Memory B cell (primary cell): ENCODE data around the gene ZNF491.
"Not testable (repeated sequence)": the region's sequence is repeated elsewhere in the genome, so short reads cannot be mapped to it uniquely, and the experiment has no call there.

Source experiments
- ATAC-seq: fragments of 150-1000 bp; cut with Tn5 transposase; 2 replicates; pipeline ENCODE4 v1.10.0; 2021; ENCODE audit warnings: low read depth, mild to moderate bottlenecking, moderate library complexity
- DNase-seq, 2 donors: peaks; one replicate each; pipeline ENCODE4 v3.0.0; 2022; ENCODE audit warnings: low spot score in 2 of 2
- H3K27ac Mint-ChIP-seq: one replicate; pipeline ENCODE4 v1.8.0; 2022; ENCODE audit warnings: mild to moderate bottlenecking, moderate library complexity, mixed read lengths
- H3K27me3 Mint-ChIP-seq: one replicate; pipeline ENCODE4 v1.8.0; 2022; ENCODE audit warnings: mixed read lengths
- H3K36me3 Mint-ChIP-seq: one replicate; pipeline ENCODE4 v1.8.0; 2022; ENCODE audit warnings: mild to moderate bottlenecking, mixed read lengths
- H3K4me1 Mint-ChIP-seq: one replicate; pipeline ENCODE4 v1.8.0; 2022; ENCODE audit warnings: mixed read lengths
- H3K4me3 Mint-ChIP-seq: one replicate; pipeline ENCODE4 v1.8.0; 2022; ENCODE audit warnings: mild to moderate bottlenecking, moderate library complexity, mixed read lengths
- H3K9me3 Mint-ChIP-seq: one replicate; pipeline ENCODE4 v1.8.0; 2022; ENCODE audit warnings: mixed read lengths

The ZNF491 gene

DNA sequence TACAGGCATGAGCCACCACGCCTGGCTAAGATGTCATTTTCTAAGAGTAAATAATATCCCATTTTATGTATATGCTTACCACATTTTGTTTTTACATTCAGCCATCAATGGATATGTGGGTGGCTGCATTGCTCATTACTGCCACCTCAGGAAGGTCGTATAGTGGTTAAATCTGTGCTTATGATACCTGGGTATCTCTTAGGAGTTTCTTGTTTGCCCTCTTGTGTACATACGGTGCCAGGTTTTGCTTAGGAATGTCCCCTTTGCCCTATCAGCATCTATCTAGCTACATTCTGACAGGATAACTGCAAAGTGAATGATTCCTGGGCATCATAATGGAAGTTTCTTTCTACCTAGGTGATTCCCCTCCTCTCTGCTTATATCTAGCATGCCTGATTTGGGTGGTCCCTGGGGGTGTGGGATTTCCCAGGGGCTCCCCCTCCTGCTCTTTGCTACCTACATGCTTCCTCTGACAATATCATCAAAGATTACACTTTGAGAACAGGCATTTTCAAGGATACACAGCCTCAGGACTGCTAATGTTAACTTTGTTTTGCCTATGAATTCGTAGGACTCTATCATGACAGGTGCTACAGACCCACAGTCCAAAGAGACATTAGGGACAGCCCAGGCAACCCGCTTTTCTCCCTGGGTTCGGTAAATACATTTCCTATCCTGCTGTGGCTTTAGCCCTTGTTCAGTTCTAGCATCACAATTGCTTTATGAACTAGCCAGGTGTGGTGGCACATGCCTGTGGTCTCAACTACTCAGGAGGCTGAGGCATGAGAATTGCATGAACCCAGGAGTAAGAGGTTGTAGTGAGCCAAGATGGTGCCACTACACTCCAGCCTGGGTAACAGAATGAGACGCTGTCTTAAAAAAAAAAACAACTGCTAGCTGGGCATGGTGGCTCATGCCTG is 30.9 kb downstream of the ZNF491 start:
- peaks cover 12% of the 10 kb centered on the region for H3K9me3 Mint-ChIP-seq
- ATAC-seq = not testable (repeated sequence)

DNA sequence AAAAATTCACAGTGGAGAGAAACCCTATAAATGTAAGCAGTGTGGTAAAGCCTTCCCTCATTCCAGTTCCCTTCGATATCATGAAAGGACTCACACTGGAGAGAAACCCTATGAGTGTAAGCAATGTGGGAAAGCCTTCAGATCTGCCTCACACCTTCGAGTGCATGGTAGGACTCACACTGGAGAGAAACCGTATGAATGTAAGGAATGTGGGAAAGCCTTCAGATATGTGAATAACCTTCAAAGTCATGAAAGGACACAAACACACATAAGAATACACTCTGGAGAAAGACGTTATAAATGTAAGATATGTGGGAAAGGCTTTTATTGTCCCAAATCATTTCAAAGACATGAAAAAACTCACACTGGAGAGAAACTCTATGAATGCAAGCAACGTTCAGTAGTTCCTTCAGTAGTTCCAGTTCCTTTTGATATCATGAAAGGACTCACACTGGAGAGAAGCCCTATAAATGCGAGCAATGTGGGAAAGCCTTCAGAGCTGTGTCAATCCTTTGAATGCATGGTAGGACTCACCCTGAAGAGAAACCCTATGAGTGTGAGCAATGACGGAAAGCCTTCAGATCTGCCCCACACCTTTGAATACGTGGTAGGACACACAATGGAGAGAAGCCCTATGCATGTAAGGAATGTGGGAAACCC is 34.1 kb downstream of the ZNF491 start:
- Mint-ChIP-seq H3K4me1 (no peaks in the 10 kb centered on the region), H3K27me3 (no peaks in the 10 kb centered on the region)

More for the DNA sequence above, 30.9 kb downstream of the ZNF491 start:
- H3K36me3 Mint-ChIP-seq = peaks cover 41% of the 10 kb centered on the region
- not testable (repeated sequence) for DNase-seq, H3K4me1 Mint-ChIP-seq, H3K27me3 Mint-ChIP-seq, H3K27ac Mint-ChIP-seq, H3K4me3 Mint-ChIP-seq

DNA sequence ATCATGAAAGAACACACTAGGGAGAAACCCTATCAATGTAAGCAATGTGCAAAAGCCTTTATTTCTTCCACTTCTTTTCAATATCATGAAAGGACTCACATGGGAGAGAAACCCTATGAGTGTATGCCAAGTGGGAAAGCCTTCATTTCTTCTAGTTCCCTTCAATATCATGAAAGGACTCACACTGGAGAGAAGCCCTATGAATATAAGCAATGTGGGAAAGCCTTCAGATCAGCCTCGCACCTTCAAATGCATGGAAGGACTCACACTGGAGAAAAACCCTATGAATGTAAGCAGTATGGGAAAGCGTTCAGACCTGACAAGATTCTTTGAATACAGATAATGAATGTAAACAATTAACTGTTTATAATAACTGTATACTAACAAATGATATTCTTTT is 35.2 kb downstream of the ZNF491 start:
- Mint-ChIP-seq H3K27me3 (no peaks in the 10 kb centered on the region), H3K36me3 (peaks cover 41% of the 10 kb centered on the region), H3K27ac (no peak overlapping the region), H3K4me1 (no peaks in the 10 kb centered on the region), H3K9me3 (peaks cover 12% of the 10 kb centered on the region), H3K4me3 (no peak overlapping the region)
- ATAC-seq (no peak), DNase-seq (no peak)

More for the DNA sequence above, 34.1 kb downstream of the ZNF491 start:
- H3K9me3 Mint-ChIP-seq = peaks cover 12% of the 10 kb centered on the region
- no peak overlapping the region for H3K27ac Mint-ChIP-seq
- DNase-seq (no peak), ATAC-seq (no peak)
- H3K36me3 Mint-ChIP-seq = peaks cover 42% of the 10 kb centered on the region
- H3K4me3 Mint-ChIP-seq = no peak overlapping the region

DNA sequence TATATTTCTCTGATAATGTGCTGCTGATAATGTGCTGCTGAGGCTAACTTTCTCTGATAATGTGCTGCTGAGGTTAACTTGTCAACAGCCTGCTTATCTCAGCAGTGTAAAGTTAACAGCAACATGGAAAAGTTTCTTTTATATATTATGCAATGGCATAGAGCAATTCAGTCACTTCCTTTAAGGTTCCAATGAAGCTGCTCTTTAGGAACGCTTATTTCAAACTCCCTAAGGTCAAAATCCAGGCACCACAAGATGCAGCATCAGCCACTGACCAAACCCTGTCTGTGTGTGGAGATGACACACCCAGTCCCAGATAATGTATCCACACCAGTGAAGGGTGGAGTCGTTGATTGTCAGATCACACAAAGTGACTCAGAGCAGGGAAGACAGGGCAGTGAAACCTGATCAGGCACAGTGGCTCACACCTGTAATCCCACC is 37.3 kb downstream of the ZNF491 start:
- DNase-seq, ATAC-seq, H3K4me3 Mint-ChIP-seq, H3K27me3 Mint-ChIP-seq, H3K27ac Mint-ChIP-seq, H3K4me1 Mint-ChIP-seq: not testable (repeated sequence)
- peaks cover 10% of the 10 kb centered on the region for H3K9me3 Mint-ChIP-seq
- H3K36me3 Mint-ChIP-seq = peaks cover 32% of the 10 kb centered on the region

DNA sequence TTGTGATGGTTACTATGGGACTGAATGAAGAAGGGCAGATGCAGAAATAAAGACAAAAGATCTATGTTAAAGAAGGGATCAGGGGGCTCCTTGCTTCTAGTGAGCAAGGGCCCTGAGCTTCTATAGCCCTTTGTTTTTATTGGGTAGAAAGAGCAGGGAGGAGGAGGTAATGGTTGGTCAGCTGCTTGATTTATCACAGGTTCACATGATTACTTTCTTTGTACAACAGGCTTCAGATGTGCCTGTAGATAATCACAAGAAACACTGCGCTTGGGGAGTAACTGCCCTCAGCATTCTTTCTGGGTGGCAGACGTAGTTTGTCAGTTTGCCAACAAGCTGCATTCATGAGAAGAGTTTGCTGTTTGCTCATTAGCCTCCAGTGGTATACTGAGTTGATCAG is 45.4 kb downstream of the ZNF491 start:
- no peaks in the 10 kb centered on the region for H3K36me3 Mint-ChIP-seq
- H3K4me3 Mint-ChIP-seq = no peak overlapping the region
- peaks cover 3% of the 10 kb centered on the region for H3K4me1 Mint-ChIP-seq
- ATAC-seq (no peak), DNase-seq (no peak)
- no peaks in the 10 kb centered on the region for H3K27me3 Mint-ChIP-seq
- H3K9me3 Mint-ChIP-seq = no peaks in the 10 kb centered on the region
- H3K27ac Mint-ChIP-seq = no peak overlapping the region

DNA sequence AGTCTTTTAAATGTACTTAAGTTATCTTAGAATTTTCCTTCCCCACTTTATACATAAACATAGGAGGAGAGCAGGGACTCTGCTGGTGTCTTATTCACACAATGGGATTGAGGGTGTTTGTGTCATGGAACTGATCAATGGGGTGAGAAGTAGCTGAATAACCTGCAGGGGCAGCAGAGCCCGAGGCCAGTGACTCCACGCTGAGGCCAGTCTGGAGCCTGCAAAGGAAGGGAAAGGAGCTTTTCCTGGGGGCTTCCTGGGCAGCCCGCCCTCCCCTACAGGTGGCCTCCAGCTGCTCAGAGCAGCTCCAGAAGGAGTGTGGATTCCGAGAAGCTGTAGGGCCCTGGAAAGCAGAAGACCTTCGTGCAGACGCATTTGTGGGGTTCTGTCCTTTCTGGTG is 49.3 kb downstream of the ZNF491 start:
- H3K27me3 Mint-ChIP-seq, DNase-seq, H3K36me3 Mint-ChIP-seq, ATAC-seq, H3K4me3 Mint-ChIP-seq, H3K9me3 Mint-ChIP-seq: not testable (repeated sequence)
- Mint-ChIP-seq H3K4me1 (peaks cover 17% of the 10 kb centered on the region), H3K27ac (peak overlapping the region; percentile 90)

DNA sequence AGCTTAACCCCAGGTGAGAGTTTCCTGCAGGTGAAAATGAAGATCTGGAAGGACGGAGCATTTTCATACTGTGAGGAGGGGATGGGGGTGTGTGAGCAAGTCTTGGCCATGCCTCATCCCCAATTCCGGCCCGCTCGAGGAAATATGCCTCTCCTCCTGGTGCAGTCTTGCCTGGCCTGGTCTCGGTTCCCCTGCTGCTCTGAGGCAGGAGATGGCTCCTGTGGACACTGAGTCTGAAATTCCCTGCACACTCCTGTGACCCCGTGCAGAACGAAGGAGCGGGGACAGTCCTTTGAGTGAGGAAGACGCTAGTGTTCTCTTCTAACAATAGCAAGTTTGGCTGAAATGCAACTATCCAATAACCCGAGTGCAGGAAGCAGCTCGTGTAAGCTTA is 49.9 kb downstream of the ZNF491 start:
- no peak for ATAC-seq

DNA sequence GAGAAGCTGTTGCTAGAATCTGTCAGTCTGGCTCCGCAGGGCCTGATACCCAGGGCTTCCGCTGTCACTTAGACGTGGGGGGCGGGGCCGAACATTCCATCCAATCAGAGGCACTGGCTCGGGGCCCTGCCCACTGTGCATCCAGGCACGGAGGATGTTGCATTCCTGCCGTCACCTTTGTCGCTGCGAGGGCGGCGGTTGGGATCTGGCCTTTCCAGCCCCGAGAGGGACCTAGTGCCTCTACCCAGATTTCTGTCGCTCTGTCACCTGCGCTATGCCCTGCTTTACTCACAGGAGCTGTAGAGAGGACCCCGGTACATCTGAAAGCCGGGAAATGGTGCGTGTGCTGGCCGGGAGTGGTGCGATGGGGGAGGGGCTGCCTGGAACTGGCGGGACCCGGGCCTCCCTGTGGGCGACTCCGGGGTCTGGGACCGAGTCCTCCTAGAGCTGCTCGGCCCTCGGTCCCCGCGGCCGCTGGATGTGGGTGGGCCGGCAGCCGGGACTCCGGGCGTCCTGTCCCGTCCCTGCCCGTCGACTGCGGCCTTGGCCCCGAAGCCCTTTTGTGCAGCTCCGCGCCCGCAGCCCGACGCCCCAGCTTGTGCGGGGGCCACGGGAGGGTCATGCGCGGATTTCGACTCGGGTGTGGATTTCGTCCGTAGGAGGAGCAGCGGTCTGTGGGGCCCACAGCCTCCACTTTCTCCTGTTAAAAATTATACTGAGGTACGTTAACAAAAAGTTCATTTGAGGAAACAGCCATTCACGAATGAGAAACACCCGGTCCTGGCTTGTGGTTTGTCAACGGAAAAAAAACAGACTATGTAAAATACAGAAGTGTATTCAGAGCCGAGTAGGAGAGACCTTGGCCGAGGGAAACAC is 50.5 kb downstream of the ZNF491 start, which contains the start of gene ZNF439:
Gene ZNF439, plus strand, starts transcription at position 133 of the 876 bp plus-strand sequence. Its CDS starts 142 bp downstream, at position 275.
- Mint-ChIP-seq H3K9me3 (no peaks in the 10 kb centered on the region), H3K4me3 (peak within 1 kb of the TSS; percentile 99), H3K27me3 (no peaks in the 10 kb centered on the region), H3K27ac (peak within 1 kb of the TSS; percentile 90), H3K36me3 (peaks cover 11% of the 10 kb centered on the region), H3K4me1 (peaks cover 17% of the 10 kb centered on the region)
- DNase-seq = peak; percentile 84 to 86
- peak; percentile 97 for ATAC-seq

More for the DNA sequence above, 49.9 kb downstream of the ZNF491 start:
- Mint-ChIP-seq H3K4me3 (peak overlapping the region; percentile 99), H3K36me3 (peaks cover 11% of the 10 kb centered on the region), H3K4me1 (peaks cover 17% of the 10 kb centered on the region), H3K27me3 (no peaks in the 10 kb centered on the region), H3K27ac (peak overlapping the region; percentile 90), H3K9me3 (no peaks in the 10 kb centered on the region)
- no peak for DNase-seq

DNA sequence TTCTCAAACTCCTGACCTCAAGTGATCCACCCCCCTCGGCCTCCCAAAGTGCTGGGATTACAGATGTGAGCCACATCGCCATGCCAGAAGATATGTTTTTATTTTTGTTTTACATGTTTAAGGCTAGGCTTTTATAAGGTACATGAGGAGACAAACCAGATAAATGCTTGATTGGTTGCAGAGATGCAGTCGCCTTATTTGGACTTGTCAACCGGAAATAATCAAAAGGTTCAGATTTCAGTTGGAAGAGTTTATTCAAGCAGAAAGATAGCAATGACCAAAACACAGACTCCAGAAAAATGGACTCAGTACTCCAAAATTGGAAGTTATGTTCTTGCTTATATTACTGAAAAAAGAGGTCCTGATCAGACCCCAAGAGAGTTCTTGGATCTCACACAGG is 52.0 kb downstream of the ZNF491 start:
- H3K4me3 Mint-ChIP-seq, H3K9me3 Mint-ChIP-seq, H3K27ac Mint-ChIP-seq, ATAC-seq, H3K27me3 Mint-ChIP-seq, DNase-seq: not testable (repeated sequence)
- peaks cover 18% of the 10 kb centered on the region for H3K36me3 Mint-ChIP-seq
- peaks cover 18% of the 10 kb centered on the region for H3K4me1 Mint-ChIP-seq

DNA sequence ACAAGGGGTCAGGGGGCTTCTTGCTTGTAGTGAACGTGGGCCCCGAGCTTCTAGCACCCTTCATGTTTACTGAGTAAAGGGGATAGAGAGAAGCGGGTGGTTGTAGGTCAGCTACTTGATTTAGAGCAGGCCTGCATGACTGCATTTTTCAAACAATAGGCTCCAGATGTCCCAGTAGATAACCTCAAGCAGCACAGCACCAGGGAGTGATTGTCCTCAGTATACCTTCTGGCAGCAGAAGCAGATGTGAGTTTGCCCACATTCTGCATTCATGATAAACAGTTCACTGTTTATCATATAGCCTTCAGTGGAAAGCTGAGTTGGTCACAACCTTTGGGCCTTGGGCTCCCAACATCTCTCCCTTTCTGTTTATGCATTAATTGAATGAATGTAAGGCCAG is 55.0 kb downstream of the ZNF491 start:
- no peak overlapping the region for H3K27ac Mint-ChIP-seq
- peaks cover 4% of the 10 kb centered on the region for H3K9me3 Mint-ChIP-seq
- no peak for ATAC-seq
- no peaks in the 10 kb centered on the region for H3K27me3 Mint-ChIP-seq
- H3K36me3 Mint-ChIP-seq = peaks cover 42% of the 10 kb centered on the region
- no peak for DNase-seq
- H3K4me3 Mint-ChIP-seq = no peak overlapping the region
- H3K4me1 Mint-ChIP-seq = peaks cover 22% of the 10 kb centered on the region

DNA sequence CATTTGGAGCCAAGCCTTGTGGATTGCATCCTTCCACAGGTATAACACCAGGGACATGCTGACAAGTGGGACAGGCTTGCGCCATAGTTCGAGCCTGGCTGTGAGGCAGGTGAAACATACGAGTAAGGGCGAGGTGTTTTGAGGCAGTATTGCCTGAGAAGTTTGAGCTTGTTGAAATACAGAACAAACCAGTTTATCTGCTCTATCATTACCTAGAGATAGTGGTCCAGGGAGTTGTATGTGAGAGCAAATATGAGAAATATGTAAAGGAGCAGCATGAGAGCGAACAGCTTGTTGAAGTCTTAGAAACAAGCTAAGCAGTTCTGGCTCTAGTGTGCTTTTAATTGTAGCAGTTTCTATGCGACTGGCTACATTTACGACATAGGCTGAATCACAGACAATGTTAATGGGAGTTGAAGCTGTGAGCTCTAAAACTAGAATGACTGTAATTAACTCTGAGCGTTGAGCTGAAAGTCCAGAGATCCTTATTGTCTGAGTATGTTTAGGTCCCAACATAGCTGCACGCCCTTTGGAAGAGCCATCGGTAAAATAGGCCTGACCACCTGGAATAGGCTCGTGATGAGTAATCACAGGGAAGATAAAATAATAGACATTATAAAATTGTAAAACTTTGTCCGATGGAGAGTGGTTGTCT is 58.4 kb downstream of the ZNF491 start:
- Mint-ChIP-seq H3K36me3 (peaks cover 60% of the 10 kb centered on the region), H3K9me3 (peaks cover 4% of the 10 kb centered on the region)

More for the DNA sequence above, 58.4 kb downstream of the ZNF491 start:
- Mint-ChIP-seq H3K27me3 (no peaks in the 10 kb centered on the region), H3K4me1 (peaks cover 11% of the 10 kb centered on the region), H3K4me3 (no peak overlapping the region), H3K27ac (no peak overlapping the region)
- DNase-seq (no peak), ATAC-seq (no peak)
